Measurements from ENCODE around the gene LRRC4C.

LRRC4C gene

DNA sequence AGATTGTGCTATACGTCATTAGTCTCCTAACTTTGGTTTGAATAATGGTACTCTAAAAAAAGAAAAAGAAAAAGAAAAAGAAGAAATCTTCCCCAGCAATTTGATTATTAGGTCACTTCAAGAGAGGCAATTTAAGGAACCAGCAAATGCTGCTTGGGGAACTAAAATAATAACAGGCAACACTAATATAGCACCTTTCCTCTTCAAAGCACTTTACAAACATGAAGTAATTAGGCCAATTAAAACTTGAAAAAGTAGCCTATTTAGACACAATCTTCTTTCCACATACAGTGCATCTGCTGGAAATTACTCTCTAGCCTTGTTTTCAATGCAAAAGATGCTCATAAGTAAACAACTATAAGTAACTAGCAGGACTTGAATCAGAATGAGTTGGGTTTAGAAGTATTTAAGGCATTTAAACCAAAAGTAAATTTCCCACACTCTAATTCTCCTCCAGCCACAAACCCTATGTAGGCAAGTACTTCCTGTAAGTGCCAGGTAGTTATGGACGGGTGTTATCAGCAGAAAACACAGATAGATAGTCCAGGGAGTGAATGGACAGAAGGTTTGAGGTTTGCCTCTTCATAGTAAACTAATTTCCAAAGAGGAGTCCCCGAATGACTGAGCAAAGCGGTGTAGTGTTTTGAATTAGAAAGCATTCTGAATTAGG, 44.5 kb downstream of the LRRC4C start:
- DNase-seq: no peak

DNA sequence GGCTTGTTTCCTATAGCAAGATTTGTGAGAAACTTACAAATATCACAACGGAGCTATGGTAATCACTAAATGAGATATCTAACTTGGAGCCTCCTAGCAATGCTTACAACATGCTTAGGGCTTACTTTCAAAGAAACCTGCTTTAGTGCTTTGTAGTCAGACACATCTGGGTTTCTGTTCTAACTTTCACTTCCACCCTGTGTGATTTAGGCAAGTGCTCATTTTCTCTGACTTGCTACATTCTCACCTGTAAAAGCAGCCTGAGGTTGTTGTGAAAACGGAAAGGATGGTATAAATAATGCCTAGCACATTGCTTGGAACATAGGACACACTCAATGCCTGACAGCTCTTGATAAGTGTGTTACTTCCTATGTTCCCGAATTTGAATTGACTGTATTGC, 45.6 kb downstream of the LRRC4C start:
- peak; percentile 42 for DNase-seq

DNA sequence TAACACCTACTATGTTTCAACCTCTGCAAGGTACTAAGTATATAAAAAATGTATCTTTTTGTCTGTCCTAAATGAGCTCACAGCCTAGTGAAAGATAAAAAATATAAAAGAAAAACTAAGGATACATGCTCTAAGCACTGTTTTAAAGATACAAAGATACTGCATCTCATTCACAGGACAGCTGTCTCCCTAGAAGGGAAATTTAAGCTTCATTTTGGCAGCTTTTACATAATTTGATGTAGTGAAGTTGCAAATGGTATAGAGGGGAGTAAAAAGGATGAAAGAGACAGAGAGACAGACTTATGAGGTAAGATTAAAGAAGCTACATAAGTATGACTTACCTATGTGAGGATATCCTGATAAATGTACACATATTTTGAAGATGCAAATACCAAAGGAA, 53.6 kb downstream of the LRRC4C start:
- no peak for DNase-seq

DNA sequence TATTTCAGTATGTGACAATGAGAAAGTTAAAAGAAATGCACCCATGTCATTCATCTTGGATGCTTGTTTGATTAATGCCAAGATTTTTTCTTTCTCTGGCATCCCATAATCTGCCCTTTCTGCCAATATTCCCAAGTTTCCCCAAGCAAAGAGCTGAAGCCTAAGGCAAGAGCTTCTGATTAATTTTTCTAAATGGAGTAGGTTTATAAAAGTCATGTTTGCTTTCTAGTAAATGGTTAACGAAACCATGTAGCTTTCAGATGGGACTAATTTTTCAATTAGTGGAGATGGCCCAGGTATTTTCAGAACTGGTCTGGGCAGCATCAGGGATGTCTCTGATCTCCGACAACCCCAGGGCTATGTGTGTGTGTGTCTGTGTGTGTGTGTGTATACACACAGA, 55.3 kb downstream of the LRRC4C start:
- no peak for DNase-seq

DNA sequence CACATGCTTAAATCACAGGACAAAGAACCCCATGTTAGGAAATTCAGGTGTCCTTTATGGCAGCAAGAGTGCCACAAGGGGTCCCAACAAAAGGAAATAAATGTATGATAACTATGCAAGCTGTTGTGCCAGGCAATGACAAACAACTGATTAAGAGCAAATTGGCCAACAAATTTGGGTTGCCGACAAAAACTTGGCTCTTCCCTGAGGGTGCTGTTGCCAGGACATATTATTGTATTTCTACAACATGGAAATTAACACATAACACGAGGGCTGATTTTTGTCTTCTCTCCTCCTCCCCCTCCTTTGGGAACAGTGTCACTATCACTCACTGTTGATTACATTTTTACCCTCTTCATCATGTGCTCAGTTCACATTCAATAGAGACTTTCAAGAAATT, 56.0 kb downstream of the LRRC4C start:
- DNase-seq: no peak

DNA sequence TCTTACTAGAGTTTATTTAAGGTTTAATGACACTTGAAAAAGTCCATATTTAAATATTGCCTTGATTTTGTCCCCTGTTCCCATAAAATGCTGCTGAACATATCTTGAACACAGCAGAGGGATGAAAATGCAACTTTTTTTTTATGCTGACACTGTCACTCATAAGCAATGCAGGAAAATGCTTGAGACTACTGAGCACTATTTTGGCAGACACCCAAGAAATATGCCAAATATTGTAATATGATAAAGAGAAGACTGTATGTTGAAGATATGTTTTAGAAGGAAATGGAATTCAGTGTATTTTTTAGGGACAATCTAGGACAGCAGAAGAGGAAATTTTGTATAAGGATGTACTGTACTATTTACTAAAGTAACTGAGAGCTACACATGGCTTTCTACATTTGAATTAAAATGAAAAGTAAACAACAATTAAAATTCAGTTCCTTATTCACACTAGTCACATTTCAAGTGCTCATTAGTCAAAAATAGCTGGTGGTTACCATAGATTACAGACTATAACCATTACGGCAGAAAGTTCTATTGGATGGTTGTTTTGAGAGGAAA, 58.6 kb downstream of the LRRC4C start:
- DNase-seq: peak; percentile 42

DNA sequence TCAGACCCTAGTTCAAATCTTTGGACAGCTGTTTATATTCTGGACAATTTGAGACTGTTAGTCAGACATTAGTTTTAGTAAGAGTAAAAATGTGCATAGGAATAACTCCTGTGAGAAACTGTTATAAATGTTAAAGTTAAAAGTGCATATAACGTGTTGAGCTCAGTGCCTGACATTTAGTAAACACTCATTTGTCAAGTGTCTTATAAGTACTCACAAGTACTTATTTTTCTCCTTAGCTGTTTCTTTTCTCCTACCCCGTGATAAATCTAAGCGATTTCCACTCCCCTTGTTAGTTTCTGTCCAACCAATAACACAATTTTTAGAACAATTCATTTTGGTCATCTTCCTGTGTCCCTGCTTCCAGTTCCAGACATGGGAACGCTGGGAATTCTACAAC, 59.3 kb downstream of the LRRC4C start:
- DNase-seq: no peak

DNA sequence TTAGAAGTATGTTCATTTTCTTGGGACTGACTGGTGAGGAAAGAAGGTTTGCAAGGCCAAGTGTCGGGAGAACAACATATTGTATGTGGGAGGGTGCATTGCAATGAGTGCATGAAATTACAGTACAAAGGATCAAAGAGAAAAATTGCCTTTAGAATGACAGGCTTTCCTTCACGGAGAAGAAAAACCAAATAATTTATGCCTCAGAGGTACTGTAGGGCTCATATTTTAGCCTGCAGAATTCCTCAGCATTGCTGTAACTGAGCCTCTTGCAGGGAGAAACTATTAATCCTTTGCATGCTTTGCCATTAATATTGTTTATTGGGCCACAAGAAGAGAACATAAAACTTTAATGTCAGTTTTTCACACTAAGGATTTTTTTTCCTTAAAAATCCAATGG, 60.1 kb downstream of the LRRC4C start:
- DNase-seq: no peak

DNA sequence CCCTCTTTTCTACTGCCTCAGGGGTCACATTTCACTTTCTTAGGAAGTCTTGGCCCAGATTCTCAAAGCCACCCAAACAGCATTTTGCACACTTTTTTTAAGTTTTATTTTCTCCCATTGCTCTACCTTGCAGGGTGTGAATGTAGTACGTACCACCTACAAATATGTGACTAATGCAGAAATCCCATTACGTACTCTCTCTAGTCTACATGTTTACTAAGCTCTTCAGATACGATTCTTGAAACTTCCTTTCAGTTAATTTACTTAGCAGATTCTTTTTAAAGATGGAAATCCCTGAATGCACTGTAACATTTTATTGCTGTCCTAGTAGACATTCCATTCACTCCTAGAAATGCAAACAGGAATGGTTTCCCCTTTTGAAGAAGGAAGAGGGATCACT, 61.3 kb downstream of the LRRC4C start:
- DNase-seq: no peak

DNA sequence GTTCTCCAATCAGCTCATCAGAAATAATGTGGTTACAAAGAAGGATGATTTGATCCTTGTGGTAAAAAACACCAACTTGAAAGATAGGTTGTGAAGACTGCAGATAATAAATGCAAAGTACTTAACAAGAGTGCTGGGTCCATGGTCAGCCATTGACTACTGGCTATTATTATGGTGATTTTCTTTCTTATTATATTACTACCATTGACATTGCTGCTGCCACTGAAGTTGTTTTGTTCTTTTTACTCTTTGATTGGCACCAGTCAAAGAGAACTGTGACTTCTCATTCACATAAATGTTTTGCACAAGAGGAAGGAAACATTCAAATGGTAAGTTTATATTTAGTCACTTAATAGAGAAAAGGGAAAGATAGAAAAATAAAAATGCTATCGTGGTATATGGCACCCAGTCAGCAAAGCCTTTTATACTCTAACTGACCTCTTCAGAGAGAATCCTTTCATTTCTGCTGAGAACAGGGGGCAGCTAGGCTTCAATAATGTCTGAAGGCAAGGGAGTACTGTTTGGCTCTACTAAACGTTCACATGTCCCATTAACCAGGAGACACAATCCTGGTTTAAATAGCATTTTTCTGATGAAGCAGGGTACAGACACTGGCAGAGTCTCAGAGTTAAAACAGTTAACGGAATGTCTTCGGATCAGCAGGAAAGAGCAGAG, 64.8 kb downstream of the LRRC4C start:
- DNase-seq: no peak

DNA sequence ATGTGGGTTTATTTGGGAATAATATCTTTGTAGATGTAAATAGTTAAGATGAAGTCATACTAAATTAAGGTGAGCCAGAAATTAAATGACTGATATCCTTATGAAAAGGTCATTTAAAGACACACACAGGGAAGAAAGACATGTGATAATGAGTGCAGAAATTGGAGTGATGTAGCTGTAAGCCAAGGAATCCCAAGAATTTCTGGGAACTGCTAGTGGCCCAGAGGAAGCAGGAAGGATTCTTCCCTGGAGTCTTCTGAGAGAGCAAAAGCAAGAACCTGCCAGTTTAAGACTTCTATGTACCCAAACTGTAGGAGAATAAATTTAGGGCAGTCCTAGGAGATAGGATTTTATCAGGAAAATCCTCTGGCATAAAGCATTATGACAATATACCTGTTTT, 66.9 kb downstream of the LRRC4C start:
- DNase-seq: no peak

DNA sequence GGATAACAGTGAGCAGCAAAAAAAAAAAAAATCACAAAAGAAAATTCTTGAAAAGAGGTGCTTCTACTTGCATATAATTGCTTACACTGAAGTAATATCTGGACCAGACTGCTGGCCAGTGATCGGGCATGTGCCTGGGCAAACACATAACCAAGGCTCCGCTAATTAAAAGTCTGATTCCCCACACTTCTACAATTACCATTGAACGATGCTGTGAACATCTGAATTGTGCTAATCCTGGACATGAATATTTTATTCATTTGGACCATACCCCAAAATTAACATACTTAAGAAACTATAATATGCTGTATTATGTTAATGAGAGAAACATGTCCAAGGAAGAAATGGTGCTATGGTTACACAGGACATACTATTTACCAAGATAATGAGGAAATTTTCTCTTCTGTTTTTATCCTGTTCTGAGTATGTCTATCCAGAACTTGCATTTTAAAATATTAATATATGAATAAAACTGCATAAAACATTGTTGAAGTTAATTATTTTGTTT, 69.8 kb downstream of the LRRC4C start:
- DNase-seq: no peak

DNA sequence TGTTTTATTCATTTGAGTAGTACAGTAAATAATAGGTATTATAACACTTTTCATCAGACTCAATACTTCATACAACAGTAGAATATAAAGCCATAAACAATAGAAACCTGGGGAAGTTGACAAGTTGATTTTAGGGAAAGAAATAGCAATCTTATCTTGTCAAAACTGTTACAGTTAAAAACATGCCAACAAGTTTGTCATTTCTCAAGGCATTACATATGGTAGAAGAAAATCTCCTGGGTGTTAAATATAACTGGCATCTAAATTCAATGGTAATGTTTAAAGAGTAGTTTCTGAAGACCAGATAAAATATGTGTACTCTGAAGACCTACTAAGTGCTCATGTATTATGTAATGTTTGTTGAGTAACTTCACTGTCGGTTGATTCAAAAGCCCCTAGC, 75.1 kb downstream of the LRRC4C start:
- DNase-seq: no peak

DNA sequence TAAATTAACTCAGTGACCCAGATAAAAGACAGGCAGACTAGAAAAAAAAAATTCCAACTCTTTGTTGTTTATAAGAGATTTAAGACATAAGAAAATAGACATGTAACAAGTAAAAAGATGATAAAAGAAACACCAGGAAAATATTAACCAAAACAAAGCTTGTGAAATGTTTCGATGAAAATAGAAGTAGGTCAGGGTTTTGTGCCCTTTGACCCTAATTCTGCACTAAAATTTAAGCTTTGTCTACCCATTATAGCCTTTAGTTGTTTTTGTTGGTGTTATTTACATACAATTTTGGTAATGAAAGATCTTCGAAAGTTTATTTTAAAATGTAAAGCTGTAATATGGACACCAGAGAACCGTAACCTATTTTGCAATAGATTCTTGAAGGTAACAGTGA, 75.7 kb downstream of the LRRC4C start:
- DNase-seq: no peak

DNA sequence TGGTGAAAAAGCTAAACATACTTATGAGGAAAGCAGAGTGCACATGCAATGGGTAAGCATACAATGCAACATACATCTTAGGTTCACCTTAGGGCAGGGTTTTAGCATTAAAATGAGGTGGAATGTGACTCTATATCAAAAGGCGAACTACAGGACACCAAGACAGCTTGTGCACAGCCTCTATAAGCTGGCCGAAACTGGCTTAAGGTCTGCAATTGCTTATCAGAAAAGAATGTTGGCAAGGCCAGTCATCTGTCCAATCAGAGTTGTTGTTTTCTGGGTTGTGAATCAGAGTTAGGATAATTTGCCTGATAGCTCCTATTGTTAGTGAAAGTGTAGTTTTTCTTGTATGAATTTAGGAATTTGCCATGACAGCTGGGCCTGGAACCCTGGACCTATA, 76.5 kb downstream of the LRRC4C start:
- DNase-seq: no peak

DNA sequence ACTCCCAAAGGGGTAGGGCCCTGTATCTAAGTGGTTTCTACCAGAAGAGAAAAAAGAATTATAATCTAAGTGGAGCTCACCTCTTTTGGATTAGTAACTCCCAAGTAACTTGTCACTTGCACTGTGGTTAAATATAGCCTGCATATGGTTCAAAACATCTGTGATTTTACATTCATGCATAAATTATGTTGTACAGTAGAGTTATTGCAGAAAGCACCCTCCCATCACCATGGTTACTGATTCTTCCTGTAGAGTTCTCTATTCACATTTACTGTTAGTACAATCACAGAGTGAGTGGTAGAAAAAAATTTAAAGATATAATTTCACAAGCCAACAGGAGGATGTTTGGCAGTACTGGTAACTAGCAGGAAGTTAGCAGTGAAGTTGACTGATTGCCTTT, 80.4 kb downstream of the LRRC4C start:
- DNase-seq: no peak

DNA sequence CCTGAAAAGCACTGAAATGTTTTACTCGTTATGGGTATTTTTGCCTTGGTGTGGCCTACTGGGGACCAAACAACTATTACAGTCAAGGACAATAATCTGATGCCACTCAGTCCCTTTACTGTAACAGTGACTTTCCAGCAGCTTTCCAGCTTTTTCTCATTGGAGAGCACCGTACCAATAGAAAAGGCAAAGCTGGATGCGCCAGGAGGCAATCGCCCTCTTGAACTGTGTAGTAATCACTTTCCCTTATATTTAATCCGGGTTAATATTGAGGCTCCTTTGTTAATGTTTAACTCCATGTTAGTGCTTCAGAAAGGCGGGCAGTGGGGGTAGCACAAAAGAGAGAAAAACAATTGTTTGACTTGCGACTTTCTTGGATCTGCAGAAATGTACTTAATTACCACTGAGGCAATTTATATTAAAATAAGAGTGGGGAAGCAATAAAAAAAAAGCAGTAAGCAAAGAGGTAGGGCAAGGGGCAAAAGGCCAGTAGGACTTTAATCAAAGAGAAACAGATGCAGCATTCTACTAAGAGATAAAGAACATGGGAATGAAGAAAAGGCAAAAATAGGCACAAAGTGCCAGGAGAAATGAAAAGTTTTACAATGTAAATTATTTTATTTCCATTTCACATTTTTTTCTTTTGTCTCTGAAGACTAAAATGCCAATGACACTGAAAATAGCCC, 81.6 kb downstream of the LRRC4C start:
- DNase-seq: no peak

DNA sequence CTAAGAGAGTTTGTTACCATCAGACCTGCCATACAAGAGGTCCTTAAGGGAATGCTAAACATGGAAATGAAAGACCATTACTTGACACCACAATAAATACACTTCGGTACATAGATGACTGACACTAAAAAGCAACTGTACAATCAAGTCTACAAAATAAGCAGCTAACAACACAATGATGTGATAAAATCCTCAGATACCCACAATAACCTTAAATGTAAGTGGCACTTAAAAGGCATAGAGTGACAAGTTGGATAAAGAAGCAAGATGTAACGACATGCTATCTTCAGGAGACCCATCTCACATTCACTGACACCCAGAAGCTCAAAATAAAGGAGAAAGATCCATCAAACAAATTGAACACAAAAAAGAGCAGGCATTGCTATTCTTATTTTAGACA, 107.6 kb downstream of the LRRC4C start:
- no peak for DNase-seq

DNA sequence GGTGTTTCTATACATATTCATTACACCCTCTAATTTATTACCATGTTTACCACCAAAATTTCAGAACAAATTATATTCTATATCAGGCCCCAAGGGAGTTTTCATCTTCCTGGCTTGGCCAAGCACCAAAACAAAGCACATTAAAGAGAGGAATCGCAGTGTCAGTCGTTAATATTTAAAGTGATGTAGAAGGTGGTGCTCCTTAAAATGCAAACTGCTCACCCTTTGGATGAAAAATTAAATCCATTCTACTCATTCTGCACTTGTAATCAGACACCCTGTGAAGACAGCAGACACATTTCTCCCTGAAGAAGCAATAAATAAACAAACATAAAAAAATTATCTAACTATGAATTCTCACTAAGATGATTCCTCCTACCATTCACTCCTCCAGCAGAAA, 113.4 kb downstream of the LRRC4C start:
- no peak for DNase-seq

DNA sequence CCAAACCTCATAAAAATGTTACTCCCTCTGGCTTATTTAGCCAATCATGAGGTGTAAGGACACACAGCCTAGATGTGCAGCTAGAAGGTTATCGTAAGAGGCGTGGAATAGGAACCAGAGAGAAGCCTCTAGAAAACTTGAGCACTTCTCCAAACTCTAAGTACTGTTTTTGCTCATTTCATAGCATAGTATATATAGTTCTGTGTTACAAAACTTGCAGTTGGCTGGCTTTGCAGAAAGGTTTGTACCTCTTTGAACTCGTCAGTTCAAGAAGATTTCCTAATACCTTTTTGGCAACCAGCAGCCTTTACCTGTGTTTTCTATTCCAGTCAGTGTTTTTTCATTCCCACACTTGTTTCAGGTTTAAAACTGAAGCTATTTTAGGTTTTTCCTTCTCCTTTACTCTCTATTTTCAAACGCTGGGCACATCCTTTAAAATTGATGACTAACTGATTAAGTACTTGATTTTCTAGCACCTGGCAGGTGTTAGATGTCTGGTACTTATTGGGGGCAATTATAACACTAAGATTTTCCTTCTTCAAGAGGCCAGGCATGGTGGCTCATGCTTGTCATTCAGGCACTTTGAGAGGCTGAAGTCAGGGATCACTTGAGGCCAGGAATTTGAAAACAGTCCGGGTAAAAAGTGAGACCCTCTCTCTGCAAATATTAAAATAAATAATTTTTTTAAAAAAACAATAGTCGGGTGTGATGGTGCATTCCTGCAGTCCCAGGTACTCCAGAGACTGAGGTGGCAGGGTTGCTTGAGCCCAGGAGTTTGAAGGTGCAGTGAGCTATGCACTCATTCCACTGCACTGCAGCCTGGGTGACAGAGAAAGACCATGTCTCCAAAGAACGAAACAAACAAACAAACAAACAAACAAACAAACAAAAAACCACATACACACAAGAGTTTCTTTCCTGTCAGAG, 125.2 kb downstream of the LRRC4C start:
- DNase-seq: no peak

DNA sequence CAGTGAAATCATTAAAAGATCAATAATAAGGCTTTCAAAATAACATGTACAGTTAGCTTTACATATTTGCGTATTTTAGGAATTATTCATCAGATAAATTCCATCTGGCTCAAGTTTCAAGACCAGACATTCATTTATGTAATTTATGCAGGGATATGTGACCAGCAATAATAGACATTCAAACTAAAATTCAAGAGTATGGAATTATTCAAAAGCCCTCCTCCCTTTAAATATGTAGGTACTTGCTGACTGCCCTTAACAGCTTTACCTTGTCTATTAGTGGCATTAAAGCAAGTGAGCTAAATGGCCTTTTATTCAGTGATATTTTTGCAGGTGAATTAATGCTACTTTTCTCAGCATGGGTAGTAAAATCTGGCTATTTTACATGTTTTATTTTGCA, 126.1 kb downstream of the LRRC4C start:
- DNase-seq: no peak

DNA sequence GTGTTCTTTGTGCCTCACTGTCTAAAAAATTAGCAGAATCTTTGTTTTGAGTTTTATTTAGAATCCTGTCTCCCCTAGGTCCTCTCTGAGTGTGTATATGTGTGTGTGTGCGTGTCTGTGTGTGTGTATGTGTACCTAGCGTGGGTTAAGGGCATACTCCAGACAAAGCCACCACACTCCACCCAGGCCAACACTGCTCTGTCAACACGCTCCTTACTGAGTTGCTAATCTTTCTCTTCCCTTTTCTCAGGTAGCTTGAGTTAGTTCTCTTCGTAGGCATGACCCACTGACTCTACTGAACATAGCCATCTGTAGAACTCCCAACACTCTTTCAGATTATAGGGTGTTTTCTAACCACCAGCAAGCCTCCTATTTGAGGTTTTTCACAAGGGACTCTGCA, 131.1 kb downstream of the LRRC4C start:
- DNase-seq: no peak

DNA sequence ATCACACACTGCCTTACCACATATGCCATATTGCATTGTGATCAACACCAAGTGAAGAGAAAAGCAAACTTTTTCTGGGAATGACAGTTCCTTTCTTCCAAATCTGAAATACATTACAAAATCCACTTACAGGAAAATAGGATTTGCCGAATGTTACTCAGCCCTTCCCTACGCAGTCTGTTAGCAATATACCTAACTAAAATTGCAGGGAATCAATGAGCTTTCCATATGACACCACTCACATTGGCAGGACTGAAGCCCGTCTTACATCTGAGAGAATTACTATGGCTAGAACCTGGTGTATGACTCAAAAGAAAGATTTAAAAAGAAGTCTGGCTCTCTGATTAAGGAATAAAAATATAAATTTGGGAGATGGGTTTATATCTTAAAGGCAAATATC, 136.0 kb downstream of the LRRC4C start:
- DNase-seq: no peak

All from RPMI8226 (cell line).